Activated gamma-delta T cell (primary cell): Measurements from ENCODE around the gene C1orf21.
"Not testable (repeated sequence)": the region's sequence is repeated elsewhere in the genome, so short reads cannot be mapped to it uniquely, and the experiment has no call there.

ENCODE experiments used
- DNase-seq: peaks from one replicate; lab custom pipeline; 2025; lab: John Stamatoyannopoulos, UW
- total RNA-seq, 2 donors: gene quantifications; one replicate each; lab custom pipeline; 2026; lab: John Stamatoyannopoulos, UW

Gene C1orf21
- total RNA-seq, result 81.4 to 214 reads per million in 2 donors

GRCh38 chr1:184386312-184387068, at the start of gene C1orf21:
C1orf21 (plus strand) TSS chr1:184387029; CDS start chr1:184477510, 90,481 bp downstream.
- peak; percentile 81 for DNase-seq

- DNase-seq, result not testable (repeated sequence)
These were observed 49.0 kb upstream of the C1orf21 start for GRCh38 chr1:184337865-184338264.

- no peak for DNase-seq
These were observed 45.8 kb upstream of the C1orf21 start for GRCh38 chr1:184340984-184341383.

- no peak for DNase-seq
These were observed 36.3 kb upstream of the C1orf21 start for GRCh38 chr1:184350573-184350972.

- DNase-seq, result no peak
These were observed 35.3 kb upstream of the C1orf21 start for GRCh38 chr1:184351416-184351975.

- DNase-seq, result no peak
These were observed 34.1 kb upstream of the C1orf21 start for GRCh38 chr1:184352776-184353175.

- no peak for DNase-seq
These were observed 32.1 kb upstream of the C1orf21 start for GRCh38 chr1:184354719-184355118.

GRCh38 chr1:184356891-184357290, 29.9 kb upstream of the C1orf21 start:
- no peak for DNase-seq

- no peak for DNase-seq
These were observed 28.6 kb upstream of the C1orf21 start for GRCh38 chr1:184358256-184358655.

GRCh38 chr1:184359909-184360308, 26.9 kb upstream of the C1orf21 start:
- DNase-seq, result no peak

- DNase-seq, result no peak
These were observed 24.0 kb upstream of the C1orf21 start for GRCh38 chr1:184362876-184363275.

- no peak for DNase-seq
These were observed 21.1 kb upstream of the C1orf21 start for GRCh38 chr1:184365699-184366098.

- no peak for DNase-seq
These were observed 19.8 kb upstream of the C1orf21 start for GRCh38 chr1:184366997-184367396.

GRCh38 chr1:184367427-184368038, 19.3 kb upstream of the C1orf21 start:
- no peak for DNase-seq

GRCh38 chr1:184368354-184368753, 18.5 kb upstream of the C1orf21 start:
- DNase-seq, result no peak

- DNase-seq, result no peak
These were observed 16.0 kb upstream of the C1orf21 start for GRCh38 chr1:184370850-184371249.

- DNase-seq, result no peak
These were observed 13.7 kb upstream of the C1orf21 start for GRCh38 chr1:184373155-184373554.

- DNase-seq, result no peak
These were observed 10.5 kb upstream of the C1orf21 start for GRCh38 chr1:184376369-184376768.

GRCh38 chr1:184379111-184379752, 7.6 kb upstream of the C1orf21 start:
- no peak for DNase-seq

GRCh38 chr1:184380468-184380867, 6.4 kb upstream of the C1orf21 start:
- no peak for DNase-seq

GRCh38 chr1:184383772-184384323, 3.0 kb upstream of the C1orf21 start:
- no peak for DNase-seq

- no peak for DNase-seq
These were observed 941 bp upstream of the C1orf21 start for GRCh38 chr1:184385865-184386311.
